22Rv1 (cell line): ENCODE measurements around the gene ATOH8.
A peak's percentile ranks its signal among the peaks of the same experiment; 100 is the strongest.

Source experiments
- H3K27ac ChIP-seq: fragments of 450-650 bp; 2 replicates; pipeline ENCODE4 v1.5.1; 2017
- CTCF ChIP-seq: fragments of 450-650 bp; IDR thresholded peaks from 2 replicates; pipeline ENCODE4 v1.5.1; 2017; ENCODE audit warnings: mild to moderate bottlenecking
- ZFX ChIP-seq: fragments of 450-650 bp; IDR thresholded peaks from 2 replicates; pipeline ENCODE4 v1.6.1; 2017; ENCODE audit warnings: antibody characterized with exemption, borderline replicate concordance

The ATOH8 gene

GRCh38 chr2:85810371-85811179 is 56.8 kb downstream of the ATOH8 start:
- TF ChIP-seq ZFX (no peak), CTCF (no peak)
- H3K27ac ChIP-seq, result no peak overlapping the region

- H3K27ac ChIP-seq, result no peak overlapping the region
Measured at GRCh38 chr2:85811180-85812093, 57.6 kb downstream of the ATOH8 start.

GRCh38 chr2:85812094-85812735 is 58.4 kb downstream of the ATOH8 start:
- TF ChIP-seq ZFX, result no peak
- TF ChIP-seq CTCF, result no peak
- no peak overlapping the region for H3K27ac ChIP-seq

More at GRCh38 chr2:85811180-85812093, 57.6 kb downstream of the ATOH8 start:
- TF ChIP-seq CTCF (no peak), ZFX (no peak)

GRCh38 chr2:85813211-85813981 is 59.6 kb downstream of the ATOH8 start:
- TF ChIP-seq ZFX, result no peak
- no peak for TF ChIP-seq CTCF
- H3K27ac ChIP-seq, result no peak overlapping the region

GRCh38 chr2:85813982-85814801 is 60.4 kb downstream of the ATOH8 start:
- H3K27ac ChIP-seq, result no peak overlapping the region
- TF ChIP-seq CTCF, result peak; percentile 91
- TF ChIP-seq ZFX, result no peak
